Stimulated activated naive B cell treated with anti-CD40 and anti-IgM and Interleukin-4, amounts not matched to agents 10 μg/mL and 1 μg/mL and 100 μg/mL, for 72 hours (primary cell): ENCODE measurements around the gene VTI1B.
"Not testable (repeated sequence)": the region's sequence is repeated elsewhere in the genome, so short reads cannot be mapped to it uniquely, and the experiment has no call there.

Experiments used
- ATAC-seq, 2 donors: fragments of 150-1000 bp; cut with Tn5 transposase; replicated peaks; 2 replicates each; pipeline ENCODE4 v1.10.0; 2021; ENCODE audit warnings: moderate library complexity in 1 of 2
- DNase-seq: peaks from one replicate; pipeline ENCODE4 v3.0.0; 2021
- H3K27ac Mint-ChIP-seq: one replicate; pipeline ENCODE4 v1.8.0; 2022; ENCODE audit warnings: mild to moderate bottlenecking, mixed read lengths
- H3K27me3 Mint-ChIP-seq, 2 donors: one replicate each; pipeline ENCODE4 v1.8.0; 2022; ENCODE audit warnings: mixed read lengths in 2 of 2
- H3K36me3 Mint-ChIP-seq, 2 donors: one replicate each; pipeline ENCODE4 v1.8.0; 2022; ENCODE audit warnings: mixed read lengths in 2 of 2, mild to moderate bottlenecking in 1 of 2
- H3K4me1 Mint-ChIP-seq, 2 donors: one replicate each; pipeline ENCODE4 v1.8.0; 2022; ENCODE audit warnings: mixed read lengths in 2 of 2, mild to moderate bottlenecking in 1 of 2
- H3K4me3 Mint-ChIP-seq, 2 donors: one replicate each; pipeline ENCODE4 v1.8.0; 2022; ENCODE audit warnings: mild to moderate bottlenecking in 2 of 2, mixed read lengths in 2 of 2, moderate library complexity in 1 of 2
- H3K9me3 Mint-ChIP-seq, 2 donors: one replicate each; pipeline ENCODE4 v1.8.0; 2022; ENCODE audit warnings: mixed read lengths in 2 of 2, mild to moderate bottlenecking in 1 of 2

Gene VTI1B

GRCh38 chr14:67674480-67675218, at the start of gene VTI1B:
VTI1B (minus strand) TSS chr14:67674632; CDS start chr14:67674489, 143 bp downstream.
- H3K27me3 Mint-ChIP-seq = no peaks in the 10 kb centered on the region
- peak within 1 kb of the TSS; percentile 90 for H3K4me3 Mint-ChIP-seq
- peak; percentile 95 to 97 for ATAC-seq
- peak; percentile 78 for DNase-seq
- no peaks in the 10 kb centered on the region for H3K9me3 Mint-ChIP-seq
- peaks cover 13 to 18% of the 10 kb centered on the region in 2 donors for H3K36me3 Mint-ChIP-seq
- peak within 1 kb of the TSS; percentile 97 for H3K27ac Mint-ChIP-seq
- H3K4me1 Mint-ChIP-seq = peaks cover 16 to 40% of the 10 kb centered on the region in 2 donors

GRCh38 chr14:67722293-67722692, 47.9 kb upstream of the VTI1B start:
- Mint-ChIP-seq H3K36me3 (no peaks in the 10 kb centered on the region), H3K27me3 (peaks cover 43 to 49% of the 10 kb centered on the region in 2 donors), H3K4me3 (no peak overlapping the region), H3K4me1 (peaks cover 4 to 10% of the 10 kb centered on the region in 2 donors), H3K27ac (no peak overlapping the region), H3K9me3 (peaks cover 0 to 4% of the 10 kb centered on the region in 2 donors)
- no peak for DNase-seq
- peak; percentile 33 to 47 for ATAC-seq

GRCh38 chr14:67721875-67722274, 47.4 kb upstream of the VTI1B start:
- Mint-ChIP-seq H3K36me3 (no peaks in the 10 kb centered on the region), H3K27me3 (peaks cover 43 to 49% of the 10 kb centered on the region in 2 donors), H3K9me3 (peaks cover 0 to 2% of the 10 kb centered on the region in 2 donors), H3K4me3 (no peak overlapping the region), H3K27ac (no peak overlapping the region), H3K4me1 (peaks cover 4 to 10% of the 10 kb centered on the region in 2 donors)
- no peak for DNase-seq
- no peak for ATAC-seq

GRCh38 chr14:67719866-67720265, 45.4 kb upstream of the VTI1B start:
- H3K4me3 Mint-ChIP-seq = no peak overlapping the region
- no peaks in the 10 kb centered on the region for H3K36me3 Mint-ChIP-seq
- DNase-seq (no peak), ATAC-seq (no peak)
- peaks cover 4 to 10% of the 10 kb centered on the region in 2 donors for H3K4me1 Mint-ChIP-seq
- no peaks in the 10 kb centered on the region for H3K9me3 Mint-ChIP-seq
- H3K27ac Mint-ChIP-seq = no peak overlapping the region
- peaks cover 31 to 35% of the 10 kb centered on the region in 2 donors for H3K27me3 Mint-ChIP-seq

- not testable (repeated sequence) for H3K4me3 Mint-ChIP-seq, ATAC-seq, H3K9me3 Mint-ChIP-seq, DNase-seq, H3K36me3 Mint-ChIP-seq, H3K27ac Mint-ChIP-seq
- H3K27me3 Mint-ChIP-seq = peaks cover 30 to 31% of the 10 kb centered on the region in 2 donors
- H3K4me1 Mint-ChIP-seq = peaks cover 4 to 10% of the 10 kb centered on the region in 2 donors
These were observed 45.0 kb upstream of the VTI1B start for GRCh38 chr14:67719385-67719784.

- Mint-ChIP-seq H3K4me3 (no peak overlapping the region), H3K9me3 (no peaks in the 10 kb centered on the region), H3K36me3 (no peaks in the 10 kb centered on the region), H3K27me3 (peaks cover 23 to 25% of the 10 kb centered on the region in 2 donors), H3K27ac (no peak overlapping the region), H3K4me1 (peaks cover 4 to 10% of the 10 kb centered on the region in 2 donors)
- ATAC-seq (no peak), DNase-seq (no peak)
These were observed 43.8 kb upstream of the VTI1B start for GRCh38 chr14:67718265-67718664.

GRCh38 chr14:67717048-67717447, 42.6 kb upstream of the VTI1B start:
- H3K27ac Mint-ChIP-seq = no peak overlapping the region
- peaks cover 0 to under 1% of the 10 kb centered on the region in 2 donors for H3K4me1 Mint-ChIP-seq
- ATAC-seq (no peak), DNase-seq (no peak)
- no peak overlapping the region for H3K4me3 Mint-ChIP-seq
- no peaks in the 10 kb centered on the region for H3K36me3 Mint-ChIP-seq
- peaks cover 13 to 14% of the 10 kb centered on the region in 2 donors for H3K27me3 Mint-ChIP-seq
- no peaks in the 10 kb centered on the region for H3K9me3 Mint-ChIP-seq

GRCh38 chr14:67710209-67710608, 35.8 kb upstream of the VTI1B start:
- Mint-ChIP-seq H3K4me1 (no peaks in the 10 kb centered on the region), H3K27me3 (no peaks in the 10 kb centered on the region), H3K27ac (no peak overlapping the region), H3K4me3 (no peak overlapping the region), H3K36me3 (no peaks in the 10 kb centered on the region), H3K9me3 (peaks cover 0 to 6% of the 10 kb centered on the region in 2 donors)
- DNase-seq (no peak), ATAC-seq (no peak)

- DNase-seq, ATAC-seq, H3K27ac Mint-ChIP-seq, H3K27me3 Mint-ChIP-seq, H3K4me3 Mint-ChIP-seq, H3K36me3 Mint-ChIP-seq, H3K4me1 Mint-ChIP-seq, H3K9me3 Mint-ChIP-seq: not testable (repeated sequence)
These were observed 35.4 kb upstream of the VTI1B start for GRCh38 chr14:67709796-67710195.

GRCh38 chr14:67709346-67709745, 34.9 kb upstream of the VTI1B start:
- not testable (repeated sequence) for H3K9me3 Mint-ChIP-seq, ATAC-seq, H3K4me3 Mint-ChIP-seq, H3K27ac Mint-ChIP-seq, H3K36me3 Mint-ChIP-seq, H3K4me1 Mint-ChIP-seq, H3K27me3 Mint-ChIP-seq, DNase-seq

GRCh38 chr14:67705211-67705610, 30.8 kb upstream of the VTI1B start:
- ATAC-seq (no peak), DNase-seq (no peak)
- no peak overlapping the region for H3K27ac Mint-ChIP-seq
- H3K4me3 Mint-ChIP-seq = no peak overlapping the region
- no peaks in the 10 kb centered on the region for H3K36me3 Mint-ChIP-seq
- H3K9me3 Mint-ChIP-seq = peaks cover 0 to 3% of the 10 kb centered on the region in 2 donors
- peaks cover 0 to 7% of the 10 kb centered on the region in 2 donors for H3K27me3 Mint-ChIP-seq
- H3K4me1 Mint-ChIP-seq = peaks cover 4 to 7% of the 10 kb centered on the region in 2 donors

- Mint-ChIP-seq H3K4me1 (peaks cover 4 to 7% of the 10 kb centered on the region in 2 donors), H3K27me3 (peaks cover 0 to 7% of the 10 kb centered on the region in 2 donors), H3K27ac (no peak overlapping the region), H3K9me3 (no peaks in the 10 kb centered on the region), H3K36me3 (no peaks in the 10 kb centered on the region), H3K4me3 (no peak overlapping the region)
- ATAC-seq = peak; percentile 82 to 86
- DNase-seq = peak; percentile 19
These were observed 30.2 kb upstream of the VTI1B start for GRCh38 chr14:67704484-67705089.

GRCh38 chr14:67703997-67704396, 29.6 kb upstream of the VTI1B start:
- Mint-ChIP-seq H3K27ac (no peak overlapping the region), H3K4me3 (no peak overlapping the region), H3K9me3 (no peaks in the 10 kb centered on the region), H3K4me1 (peaks cover 4 to 7% of the 10 kb centered on the region in 2 donors), H3K36me3 (no peaks in the 10 kb centered on the region), H3K27me3 (peaks cover 0 to 7% of the 10 kb centered on the region in 2 donors)
- no peak for DNase-seq
- ATAC-seq = no peak

- not testable (repeated sequence) for DNase-seq, H3K27ac Mint-ChIP-seq, H3K9me3 Mint-ChIP-seq, H3K27me3 Mint-ChIP-seq, H3K36me3 Mint-ChIP-seq, H3K4me1 Mint-ChIP-seq, ATAC-seq, H3K4me3 Mint-ChIP-seq
These were observed 27.1 kb upstream of the VTI1B start, which contains the start of gene RDH12 for GRCh38 chr14:67701492-67701891. RDH12 (plus strand) TSS chr14:67701886; CDS start chr14:67722643, 20,757 bp downstream.

GRCh38 chr14:67698179-67698578, 23.7 kb upstream of the VTI1B start:
- no peak for DNase-seq
- Mint-ChIP-seq H3K36me3 (peaks cover 2 to 4% of the 10 kb centered on the region in 2 donors), H3K4me3 (no peak overlapping the region), H3K4me1 (peaks cover 3 to 16% of the 10 kb centered on the region in 2 donors), H3K27ac (no peak overlapping the region), H3K9me3 (no peaks in the 10 kb centered on the region), H3K27me3 (no peaks in the 10 kb centered on the region)
- ATAC-seq = no peak
